K562 (cell line): ENCODE measurements around the gene PBRM1. TPM values are rescaled to one million over a fixed set of nuclear protein-coding genes. Genes with fewer than 3 reads are reported as not detected.

Source experiments
- CEBPB ChIP-seq: fragments of 450-650 bp; IDR thresholded peaks from 2 replicates; pipeline ENCODE4 v1.6.1; 2016; ENCODE audit warnings: missing genetic modification characterization, missing compliant biosample characterization
- ETV6 ChIP-seq, 3 experiments: fragments of 150-350 bp in 1 of 3; sonication (generic) in 1 of 3; formaldehyde crosslinking in 1 of 3; IDR thresholded peaks; 2 replicates each; pipeline versions ENCODE4 v1.6.1 to v1.8.0; 2014 to 2022; ENCODE audit warnings: borderline replicate concordance in 2 of 3, low read depth in 2 of 3, antibody characterized with exemption in 1 of 3, low read length in 1 of 3, mild to moderate bottlenecking in 1 of 3, missing genetic modification reagents in 1 of 3
- GABPB2 ChIP-seq: fragments of 250-450 bp; sonication (Bioruptor Pico); conservative IDR thresholded peaks from 2 replicates; pipeline ENCODE4 v1.5.1; 2021; ENCODE audit warnings: mild to moderate bottlenecking
- MGA ChIP-seq: fragments of 450-650 bp; IDR thresholded peaks from 2 replicates; pipeline ENCODE4 v1.6.1; 2016; ENCODE audit warnings: mild to moderate bottlenecking, moderate library complexity
- MIER1 ChIP-seq: fragments of 450-650 bp; IDR thresholded peaks from 2 replicates; pipeline ENCODE4 v1.6.1; 2016; ENCODE audit warnings: antibody characterized with exemption, mild to moderate bottlenecking, low read depth
- SMAD2 ChIP-seq: fragments of 150-350 bp; IDR thresholded peaks from 2 replicates; pipeline ENCODE4 v1.6.1; 2014; ENCODE audit warnings: low read depth, mild to moderate bottlenecking, low read length
- SMARCA4 ChIP-seq: fragments of 450-650 bp; IDR thresholded peaks from 2 replicates; pipeline ENCODE4 v1.6.1; 2016
- SP1 ChIP-seq: sonication (generic); formaldehyde crosslinking; IDR thresholded peaks from 2 replicates; pipeline ENCODE4 v1.8.1; 2022; ENCODE audit warnings: mild to moderate bottlenecking, missing genetic modification reagents
- ZFP91 ChIP-seq: sonication (generic); formaldehyde crosslinking; IDR thresholded peaks from 2 replicates; pipeline ENCODE4 v1.8.0; 2022; ENCODE audit warnings: mild to moderate bottlenecking, missing genetic modification reagents
- ZNF277 ChIP-seq: fragments of 250-450 bp; sonication (Bioruptor Pico); IDR thresholded peaks from 2 replicates; pipeline ENCODE4 v1.8.0; 2022; ENCODE audit warnings: inconsistent platforms, mild to moderate bottlenecking, moderate library complexity, borderline replicate concordance
- ZNF511 ChIP-seq: sonication (generic); formaldehyde crosslinking; IDR thresholded peaks from 2 replicates; pipeline ENCODE4 v1.8.0; 2022; ENCODE audit warnings: mild to moderate bottlenecking, missing genetic modification reagents
- ZNF589 ChIP-seq: fragments of 200-800 bp; sonication (Bioruptor generic); IDR thresholded peaks from 2 replicates; pipeline ENCODE4 v1.6.1; 2016; ENCODE audit warnings: low read depth, missing genetic modification characterization, missing compliant biosample characterization
- polyA plus RNA-seq, 8 experiments: library from polyadenylated mRNA; depleted of rRNA in 4 of 8; stranded (reverse) in 5 of 8; unstranded in 3 of 8; fragments of >200 nt; fragmentation: Nextera tagmentation in 2 of 8; fragmentation: Illumina TruSeq in 1 of 8; extraction: Ambion mirVana in 2 of 8; extraction: Trizol in 1 of 8; gene quantifications; 2 replicates each; pipeline versions ENCODE4 v1.2.1 to v1.2.3, GENCODE V29; 2011 to 2014; ENCODE audit warnings: inconsistent platforms in 1 of 8, missing spikeins in 1 of 8
- total RNA-seq, 7 experiments: library from RNA; depleted of rRNA in 6 of 7; stranded (reverse); fragments of >200 nt in 6 of 7; fragmentation: Illumina TruSeq in 2 of 7; extraction: Trizol in 2 of 7; gene quantifications; 2 replicates each; pipeline versions ENCODE4 v1.2.1 to v1.2.3, GENCODE V29; 2011 to 2021; ENCODE audit warnings: low replicate concordance in 1 of 7

The PBRM1 gene
- total and polyA plus RNA-seq, 9 of the 15 experiments (the other 6 are each of a cell fraction or from before 2014, with no cell fraction given), result 3.9 to 31.8 (median 19.0) TPM

GRCh38 chr3:52663098-52663497, 22.6 kb downstream of the PBRM1 start (continued):
- no peak for TF ChIP-seq MGA
- no peak for TF ChIP-seq SMAD2
- no peak for TF ChIP-seq CEBPB (tag)
- no peak for TF ChIP-seq ZNF589
- no peak for TF ChIP-seq SMARCA4
- TF ChIP-seq SP1, result no peak
- TF ChIP-seq ZFP91 (CRISPR knock-in tag), result no peak
- TF ChIP-seq ZNF511 (CRISPR knock-in tag), result no peak
- no peak for TF ChIP-seq GABPB2 (CRISPR knock-in tag)
- TF ChIP-seq ZNF277 (CRISPR knock-in tag), result no peak
- TF ChIP-seq ETV6 (IDR thresholded peaks at IDR 0.05; ENCODE audit: borderline replicate concordance in 1 of 2, low read depth in 2 of 2, low read length in 1 of 2), result no peak
- TF ChIP-seq ETV6 (CRISPR knock-in tag; IDR thresholded peaks at IDR 0.05; ENCODE audit: borderline replicate concordance), result no peak
- TF ChIP-seq MIER1, result no peak
